ENCODE results near the gene STH. TPM values are rescaled to one million over a fixed set of nuclear protein-coding genes. Genes with fewer than 3 reads are reported as not detected.

The STH gene
- total and polyA plus RNA-seq, 3 donors from 2014 or later, result 1.3 TPM; not detected in 2

DNA sequence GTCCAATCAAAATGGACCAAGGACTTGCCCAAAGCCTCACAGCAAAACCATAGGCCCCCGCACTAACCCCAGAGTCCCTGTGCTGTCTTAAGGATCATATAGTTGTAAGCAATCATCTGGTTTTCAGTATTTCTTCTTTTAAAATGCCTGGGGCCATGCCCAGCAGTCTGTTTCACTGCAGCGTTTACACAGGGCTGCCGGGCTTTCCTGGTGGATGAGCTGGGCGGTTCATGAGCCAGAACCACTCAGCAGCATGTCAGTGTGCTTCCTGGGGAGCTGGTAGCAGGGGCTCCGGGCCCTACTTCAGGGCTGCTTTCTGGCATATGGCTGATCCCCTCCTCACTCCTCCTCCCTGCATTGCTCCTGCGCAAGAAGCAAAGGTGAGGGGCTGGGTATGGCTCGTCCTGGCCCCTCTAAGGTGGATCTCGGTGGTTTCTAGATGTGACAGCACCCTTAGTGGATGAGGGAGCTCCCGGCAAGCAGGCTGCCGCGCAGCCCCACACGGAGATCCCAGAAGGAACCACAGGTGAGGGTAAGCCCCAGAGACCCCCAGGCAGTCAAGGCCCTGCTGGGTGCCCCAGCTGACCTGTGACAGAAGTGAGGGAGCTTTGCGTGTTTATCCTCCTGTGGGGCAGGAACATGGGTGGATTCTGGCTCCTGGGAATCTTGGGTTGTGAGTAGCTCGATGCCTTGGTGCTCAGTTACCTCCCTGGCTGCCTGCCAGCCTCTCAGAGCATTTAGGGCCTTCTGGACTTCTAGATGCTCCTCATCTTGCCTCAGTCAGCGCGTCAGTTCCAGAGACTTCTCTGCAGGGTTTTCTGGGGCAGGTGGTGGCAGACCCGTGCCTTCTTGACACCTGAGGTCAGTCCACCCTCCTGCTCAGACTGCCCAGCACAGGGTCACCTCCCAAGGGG, 24.8 kb upstream of the STH start:
- TF ChIP-seq POLR2A (IDR thresholded peaks at IDR 0.05), result no peak
- TF ChIP-seq CTCF (IDR thresholded peaks at IDR 0.05), result no peak
- H3K9me3 ChIP-seq, result no peaks in the 10 kb centered on the region
- H3K36me3 ChIP-seq (ENCODE audit: low read depth, missing control alignments), result no peaks in the 10 kb centered on the region
- no peak for DNase-seq
- H3K4me1 ChIP-seq, result no peaks in the 10 kb centered on the region
- H3K4me3 ChIP-seq, result no peak overlapping the region
- H3K27me3 ChIP-seq, result no peaks in the 10 kb centered on the region
- intact Hi-C loops (cut with DNase I; ENCODE audit: low total_unique reads), result no loop called here
- WGBS, 2 donors, result 94 to 96% methylated on average over 12 to 17 of the region's 17 CpGs
- H3K27ac ChIP-seq, result no peak overlapping the region

GRCh38 chr17:45974916-45975630, 24.0 kb upstream of the STH start:
- TF ChIP-seq CTCF (IDR thresholded peaks at IDR 0.05) (no peak), POLR2A (IDR thresholded peaks at IDR 0.05) (no peak)
- Histone ChIP-seq H3K4me1 (no peaks in the 10 kb centered on the region), H3K36me3 (ENCODE audit: low read depth, missing control alignments) (no peaks in the 10 kb centered on the region), H3K4me3 (no peak overlapping the region), H3K27me3 (no peaks in the 10 kb centered on the region), H3K27ac (no peak overlapping the region), H3K9me3 (no peaks in the 10 kb centered on the region)
- intact Hi-C loops (cut with DNase I; ENCODE audit: low total_unique reads), result no loop called here
- 83 to 88% methylated on average over 10 of the region's 10 CpGs for WGBS, 2 donors
- no peak for DNase-seq

GRCh38 chr17:45975640-45976295, 23.3 kb upstream of the STH start:
- Histone ChIP-seq H3K27me3 (no peaks in the 10 kb centered on the region), H3K4me1 (no peaks in the 10 kb centered on the region), H3K4me3 (no peak overlapping the region), H3K27ac (no peak overlapping the region), H3K36me3 (ENCODE audit: low read depth, missing control alignments) (no peaks in the 10 kb centered on the region), H3K9me3 (no peaks in the 10 kb centered on the region)
- WGBS, 2 donors, result 80 to 84% methylated on average over 6 to 8 of the region's 8 CpGs
- intact Hi-C loops (cut with DNase I; ENCODE audit: low total_unique reads), result no loop called here
- TF ChIP-seq POLR2A (IDR thresholded peaks at IDR 0.05) (no peak), CTCF (IDR thresholded peaks at IDR 0.05) (no peak)
- DNase-seq, result no peak

DNA sequence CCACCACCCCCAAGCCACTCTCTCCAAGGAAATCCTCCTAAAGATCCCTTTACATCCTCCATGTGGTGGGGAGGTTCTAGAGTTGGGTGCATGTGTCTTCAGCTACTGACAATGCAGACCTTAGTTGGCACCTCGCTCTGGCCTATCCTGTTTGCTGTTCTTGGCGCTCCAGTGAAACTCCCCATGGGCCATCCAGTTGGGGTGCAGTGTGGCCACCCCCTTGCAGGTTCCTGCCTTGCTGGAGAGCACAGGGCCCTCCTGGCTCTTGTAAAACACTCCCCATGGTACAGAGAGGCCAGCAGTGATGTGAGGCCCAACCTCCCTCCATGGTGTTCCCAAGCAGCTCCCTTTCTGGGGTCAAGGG, 22.7 kb upstream of the STH start:
- H3K27ac ChIP-seq, result no peak overlapping the region
- no peak for DNase-seq
- H3K4me1 ChIP-seq, result no peaks in the 10 kb centered on the region
- H3K36me3 ChIP-seq (ENCODE audit: low read depth, missing control alignments), result no peaks in the 10 kb centered on the region
- intact Hi-C loops (cut with DNase I; ENCODE audit: low total_unique reads), result no loop called here
- no peaks in the 10 kb centered on the region for H3K9me3 ChIP-seq
- WGBS, 2 donors, result 96% methylated on average over 2 of the region's 2 CpGs; no CpG with 5 or more reads in 1 of the 2 donors
- H3K27me3 ChIP-seq, result no peaks in the 10 kb centered on the region
- no peak overlapping the region for H3K4me3 ChIP-seq
- no peak for TF ChIP-seq POLR2A (IDR thresholded peaks at IDR 0.05)
- no peak for TF ChIP-seq CTCF (IDR thresholded peaks at IDR 0.05)

Measured in testis (tissue), 3 donors.